Stomach (tissue), 4 donors: ENCODE results near the gene ZNF525.

Experiments
- EP300 ChIP-seq: sonication (generic); formaldehyde crosslinking; IDR thresholded peaks from one replicate; pipeline ENCODE4 v1.6.1; 2017; ENCODE audit warnings: antibody characterized with exemption
- POLR2AphosphoS5 ChIP-seq, 3 donors: sonication (generic); formaldehyde crosslinking; IDR thresholded peaks; one replicate each; pipeline ENCODE4 v1.6.1; 2016; ENCODE audit warnings: antibody characterized with exemption in 3 of 3
- TF ChIP-seq, protein P1 (sequence below), 7 experiments: fragments of 450-650 bp in 4 of 7; fragments of 200-600 bp in 3 of 7; sonication (generic) in 3 of 7; IDR thresholded peaks; one replicate each; pipeline ENCODE4 v1.5.1; 2016 to 2019; ENCODE audit warnings: antibody characterized with exemption in 7 of 7, control low read depth in 2 of 7, mild to moderate bottlenecking in 1 of 7

DNA sequence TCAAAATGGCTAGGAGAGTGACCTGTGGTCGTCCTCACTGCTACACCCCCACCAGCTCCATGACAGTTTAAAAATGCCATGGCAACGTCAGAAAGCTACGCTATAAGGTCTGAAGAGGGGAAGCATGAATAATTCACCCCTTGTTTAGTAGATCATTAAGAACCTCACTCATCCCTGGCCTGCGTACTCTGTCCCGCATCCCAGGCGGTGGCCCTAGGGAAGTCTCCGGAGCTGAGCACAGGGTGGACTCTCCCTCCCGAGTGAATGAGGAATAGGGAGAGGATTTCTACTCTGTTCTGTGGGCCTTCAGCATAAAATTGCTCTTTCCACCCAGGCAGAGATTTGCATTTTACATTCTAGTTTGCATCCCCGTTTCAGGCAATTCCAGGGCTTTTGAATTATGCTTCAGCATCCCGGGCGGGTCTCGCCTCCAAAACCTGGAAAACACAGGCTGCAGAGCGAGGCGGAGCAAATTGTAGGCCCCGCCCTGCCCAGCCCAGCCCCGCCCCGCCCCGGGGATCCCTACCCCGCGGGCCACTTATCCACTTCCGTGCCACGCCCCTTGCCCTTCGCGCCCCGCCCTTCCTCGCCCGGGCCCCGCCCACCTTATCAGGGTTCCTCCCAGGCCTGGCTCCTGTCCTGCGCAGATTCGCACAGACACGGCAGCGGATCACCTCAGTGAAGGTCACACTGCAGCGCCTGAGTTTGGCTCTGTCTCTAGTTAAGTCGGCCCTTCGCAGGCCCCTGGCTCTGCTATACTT lies 7.5 kb upstream of the ZNF525 start:
- TF ChIP-seq, protein P1, sequence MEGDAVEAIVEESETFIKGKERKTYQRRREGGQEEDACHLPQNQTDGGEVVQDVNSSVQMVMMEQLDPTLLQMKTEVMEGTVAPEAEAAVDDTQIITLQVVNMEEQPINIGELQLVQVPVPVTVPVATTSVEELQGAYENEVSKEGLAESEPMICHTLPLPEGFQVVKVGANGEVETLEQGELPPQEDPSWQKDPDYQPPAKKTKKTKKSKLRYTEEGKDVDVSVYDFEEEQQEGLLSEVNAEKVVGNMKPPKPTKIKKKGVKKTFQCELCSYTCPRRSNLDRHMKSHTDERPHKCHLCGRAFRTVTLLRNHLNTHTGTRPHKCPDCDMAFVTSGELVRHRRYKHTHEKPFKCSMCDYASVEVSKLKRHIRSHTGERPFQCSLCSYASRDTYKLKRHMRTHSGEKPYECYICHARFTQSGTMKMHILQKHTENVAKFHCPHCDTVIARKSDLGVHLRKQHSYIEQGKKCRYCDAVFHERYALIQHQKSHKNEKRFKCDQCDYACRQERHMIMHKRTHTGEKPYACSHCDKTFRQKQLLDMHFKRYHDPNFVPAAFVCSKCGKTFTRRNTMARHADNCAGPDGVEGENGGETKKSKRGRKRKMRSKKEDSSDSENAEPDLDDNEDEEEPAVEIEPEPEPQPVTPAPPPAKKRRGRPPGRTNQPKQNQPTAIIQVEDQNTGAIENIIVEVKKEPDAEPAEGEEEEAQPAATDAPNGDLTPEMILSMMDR (IDR thresholded peaks at IDR 0.05): no peak
- no peak for TF ChIP-seq POLR2AphosphoS5 (IDR thresholded peaks at IDR 0.05)
- TF ChIP-seq EP300: no peak
